HL-60 (cell line): ENCODE results near the gene AFF2.

Experiments
- DNase-seq, 2 experiments: peaks; one replicate each; pipeline ENCODE4 v3.0.0-alpha.2; 2010 to 2020; ENCODE audit warnings: low read depth in 1 of 2, low spot score in 1 of 2
- H3K27ac ChIP-seq: fragments of 250-450 bp; sonication (Bioruptor Pico); replicated peaks from 2 replicates; pipeline ENCODE4 v1.5.1; 2020; ENCODE audit warnings: mild to moderate bottlenecking, moderate library complexity
- H3K27me3 ChIP-seq: fragments of 250-450 bp; sonication (Bioruptor Pico); 2 replicates; pipeline ENCODE4 v1.5.1; 2021; ENCODE audit warnings: mild to moderate bottlenecking, moderate library complexity; ENCODE audit not compliant: insufficient read depth, poor library complexity, severe bottlenecking
- H3K4me3 ChIP-seq: replicated peaks from 2 replicates; pipeline ENCODE4 v1.5.1; 2011; ENCODE audit warnings: mild to moderate bottlenecking, control low read depth, low read length; ENCODE audit not compliant: insufficient read depth
- GABPA ChIP-seq: IDR thresholded peaks from 2 replicates; pipeline ENCODE4 v1.6.1; 2012; ENCODE audit warnings: low read depth
- POLR2AphosphoS5 ChIP-seq: IDR thresholded peaks from 2 replicates; pipeline ENCODE4 v1.6.1; 2012; ENCODE audit warnings: low read depth
- SPI1 ChIP-seq: IDR thresholded peaks from 2 replicates; pipeline ENCODE4 v1.6.1; 2012; ENCODE audit warnings: low read depth, mild to moderate bottlenecking, borderline replicate concordance
- TF ChIP-seq, protein P1 (sequence below): IDR thresholded peaks from one replicate; pipeline ENCODE4 v1.5.1; 2011; ENCODE audit warnings: low read length, control low read depth, inconsistent platforms; ENCODE audit not compliant: insufficient read depth
- TF ChIP-seq, protein P2 (sequence below): IDR thresholded peaks from 2 replicates; pipeline ENCODE4 v1.6.1; 2012; ENCODE audit warnings: low read depth; ENCODE audit not compliant: insufficient replicate concordance

AFF2 gene

DNA sequence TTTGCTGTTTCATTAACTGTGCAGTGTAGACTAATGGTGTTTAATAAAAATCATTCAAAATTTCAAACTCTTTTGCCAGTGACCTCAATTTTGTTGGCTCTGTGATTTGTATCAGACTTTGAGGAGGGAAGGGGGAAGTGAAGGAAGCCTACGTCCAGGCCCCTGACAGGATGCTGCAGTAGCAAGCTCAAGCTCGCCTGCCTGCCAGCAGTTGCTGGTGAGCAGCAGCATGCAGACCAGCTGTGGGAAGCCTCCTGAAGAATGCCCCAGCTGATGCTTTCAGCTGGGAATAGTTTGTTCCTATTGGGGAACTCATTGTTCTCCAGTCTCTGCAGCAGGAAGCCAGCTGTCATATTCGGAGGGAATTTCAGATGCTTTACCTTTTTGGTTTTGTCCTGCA is 495.2 kb downstream of the AFF2 start:
- Histone ChIP-seq H3K4me3 (no peak overlapping the region), H3K27ac (no peak overlapping the region), H3K27me3 (no peaks in the 10 kb centered on the region)
- TF ChIP-seq SPI1 (no peak), GABPA (no peak), POLR2AphosphoS5 (no peak)
- TF ChIP-seq, protein P1, sequence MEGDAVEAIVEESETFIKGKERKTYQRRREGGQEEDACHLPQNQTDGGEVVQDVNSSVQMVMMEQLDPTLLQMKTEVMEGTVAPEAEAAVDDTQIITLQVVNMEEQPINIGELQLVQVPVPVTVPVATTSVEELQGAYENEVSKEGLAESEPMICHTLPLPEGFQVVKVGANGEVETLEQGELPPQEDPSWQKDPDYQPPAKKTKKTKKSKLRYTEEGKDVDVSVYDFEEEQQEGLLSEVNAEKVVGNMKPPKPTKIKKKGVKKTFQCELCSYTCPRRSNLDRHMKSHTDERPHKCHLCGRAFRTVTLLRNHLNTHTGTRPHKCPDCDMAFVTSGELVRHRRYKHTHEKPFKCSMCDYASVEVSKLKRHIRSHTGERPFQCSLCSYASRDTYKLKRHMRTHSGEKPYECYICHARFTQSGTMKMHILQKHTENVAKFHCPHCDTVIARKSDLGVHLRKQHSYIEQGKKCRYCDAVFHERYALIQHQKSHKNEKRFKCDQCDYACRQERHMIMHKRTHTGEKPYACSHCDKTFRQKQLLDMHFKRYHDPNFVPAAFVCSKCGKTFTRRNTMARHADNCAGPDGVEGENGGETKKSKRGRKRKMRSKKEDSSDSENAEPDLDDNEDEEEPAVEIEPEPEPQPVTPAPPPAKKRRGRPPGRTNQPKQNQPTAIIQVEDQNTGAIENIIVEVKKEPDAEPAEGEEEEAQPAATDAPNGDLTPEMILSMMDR, result no peak
- TF ChIP-seq, protein P2, sequence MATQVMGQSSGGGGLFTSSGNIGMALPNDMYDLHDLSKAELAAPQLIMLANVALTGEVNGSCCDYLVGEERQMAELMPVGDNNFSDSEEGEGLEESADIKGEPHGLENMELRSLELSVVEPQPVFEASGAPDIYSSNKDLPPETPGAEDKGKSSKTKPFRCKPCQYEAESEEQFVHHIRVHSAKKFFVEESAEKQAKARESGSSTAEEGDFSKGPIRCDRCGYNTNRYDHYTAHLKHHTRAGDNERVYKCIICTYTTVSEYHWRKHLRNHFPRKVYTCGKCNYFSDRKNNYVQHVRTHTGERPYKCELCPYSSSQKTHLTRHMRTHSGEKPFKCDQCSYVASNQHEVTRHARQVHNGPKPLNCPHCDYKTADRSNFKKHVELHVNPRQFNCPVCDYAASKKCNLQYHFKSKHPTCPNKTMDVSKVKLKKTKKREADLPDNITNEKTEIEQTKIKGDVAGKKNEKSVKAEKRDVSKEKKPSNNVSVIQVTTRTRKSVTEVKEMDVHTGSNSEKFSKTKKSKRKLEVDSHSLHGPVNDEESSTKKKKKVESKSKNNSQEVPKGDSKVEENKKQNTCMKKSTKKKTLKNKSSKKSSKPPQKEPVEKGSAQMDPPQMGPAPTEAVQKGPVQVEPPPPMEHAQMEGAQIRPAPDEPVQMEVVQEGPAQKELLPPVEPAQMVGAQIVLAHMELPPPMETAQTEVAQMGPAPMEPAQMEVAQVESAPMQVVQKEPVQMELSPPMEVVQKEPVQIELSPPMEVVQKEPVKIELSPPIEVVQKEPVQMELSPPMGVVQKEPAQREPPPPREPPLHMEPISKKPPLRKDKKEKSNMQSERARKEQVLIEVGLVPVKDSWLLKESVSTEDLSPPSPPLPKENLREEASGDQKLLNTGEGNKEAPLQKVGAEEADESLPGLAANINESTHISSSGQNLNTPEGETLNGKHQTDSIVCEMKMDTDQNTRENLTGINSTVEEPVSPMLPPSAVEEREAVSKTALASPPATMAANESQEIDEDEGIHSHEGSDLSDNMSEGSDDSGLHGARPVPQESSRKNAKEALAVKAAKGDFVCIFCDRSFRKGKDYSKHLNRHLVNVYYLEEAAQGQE, result no peak
- DNase-seq, result no peak

DNA sequence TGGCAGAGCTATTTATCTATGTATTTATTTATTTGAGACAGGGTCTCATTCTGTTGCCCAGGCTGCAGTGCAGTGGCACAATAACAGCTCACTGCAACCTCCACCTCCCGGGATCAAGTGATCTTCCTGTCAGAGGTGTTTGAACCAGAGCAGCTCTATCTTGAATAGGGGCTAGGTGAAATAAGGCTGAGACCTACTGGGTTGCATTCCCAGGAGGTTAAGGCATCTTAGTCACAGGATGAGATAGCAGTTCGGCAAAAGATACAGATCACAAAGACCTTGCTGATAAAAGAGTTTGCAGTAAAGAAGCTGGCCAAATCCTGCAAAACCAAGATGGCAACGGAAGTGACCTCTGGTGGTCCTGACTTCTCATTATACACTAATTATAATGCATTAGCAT is 501.9 kb downstream of the AFF2 start:
- no peaks in the 10 kb centered on the region for H3K27me3 ChIP-seq
- no peak for DNase-seq
- no peak for TF ChIP-seq SPI1
- no peak for TF ChIP-seq POLR2AphosphoS5
- no peak for TF ChIP-seq GABPA
- TF ChIP-seq, protein P1, result no peak
- TF ChIP-seq, protein P2, result no peak
- H3K4me3 ChIP-seq, result no peak overlapping the region
- no peak overlapping the region for H3K27ac ChIP-seq

DNA sequence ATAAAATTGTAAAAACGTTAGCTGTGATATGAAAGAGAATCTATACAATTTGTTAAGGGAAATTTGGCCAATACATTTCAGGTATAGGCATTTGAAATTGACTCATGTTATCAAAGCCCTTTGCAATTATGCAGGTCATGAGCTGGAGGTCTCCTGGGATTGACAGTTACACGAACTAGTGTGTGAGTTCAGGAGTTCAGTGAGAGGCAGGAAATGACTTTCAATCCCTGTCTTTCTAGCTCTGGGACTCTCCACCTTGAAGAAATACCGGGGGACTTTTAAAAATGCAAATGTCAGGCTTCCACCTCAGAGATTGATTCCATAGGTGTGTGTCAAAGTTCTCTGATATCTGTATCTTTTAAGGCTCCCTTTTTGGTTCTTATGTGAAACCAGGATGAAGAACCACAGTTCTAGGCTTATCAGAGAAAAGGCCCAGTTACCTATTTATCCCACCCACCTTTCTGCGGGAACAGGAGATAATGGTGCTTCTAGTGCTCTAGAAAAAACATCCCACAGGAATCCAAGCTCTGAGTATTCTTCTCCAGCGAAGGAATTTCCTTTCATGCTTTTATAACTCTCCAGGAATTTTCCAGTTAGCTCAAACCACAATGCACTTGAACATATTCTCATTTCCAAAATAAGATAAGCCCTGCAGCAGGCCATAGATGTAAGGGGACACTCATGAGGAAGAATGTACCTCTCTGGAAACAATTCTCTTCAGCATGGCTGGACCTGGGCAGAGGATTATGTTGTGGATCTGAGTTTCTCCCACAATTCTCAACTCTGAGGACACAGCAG is 503.6 kb downstream of the AFF2 start:
- H3K4me3 ChIP-seq, result no peak overlapping the region
- TF ChIP-seq GABPA, result no peak
- TF ChIP-seq POLR2AphosphoS5, result no peak
- TF ChIP-seq, protein P1, result no peak
- TF ChIP-seq SPI1, result no peak
- TF ChIP-seq, protein P2, result no peak
- H3K27me3 ChIP-seq, result no peaks in the 10 kb centered on the region
- no peak for DNase-seq
- no peak overlapping the region for H3K27ac ChIP-seq
